ENCODE data around the gene COPA. TPM values are rescaled to one million over a fixed set of nuclear protein-coding genes. Genes with fewer than 3 reads are reported as not detected.

The COPA gene
- total and polyA plus RNA-seq, 7 donors = 53.8 to 96.3 (median 75.2) TPM

DNA sequence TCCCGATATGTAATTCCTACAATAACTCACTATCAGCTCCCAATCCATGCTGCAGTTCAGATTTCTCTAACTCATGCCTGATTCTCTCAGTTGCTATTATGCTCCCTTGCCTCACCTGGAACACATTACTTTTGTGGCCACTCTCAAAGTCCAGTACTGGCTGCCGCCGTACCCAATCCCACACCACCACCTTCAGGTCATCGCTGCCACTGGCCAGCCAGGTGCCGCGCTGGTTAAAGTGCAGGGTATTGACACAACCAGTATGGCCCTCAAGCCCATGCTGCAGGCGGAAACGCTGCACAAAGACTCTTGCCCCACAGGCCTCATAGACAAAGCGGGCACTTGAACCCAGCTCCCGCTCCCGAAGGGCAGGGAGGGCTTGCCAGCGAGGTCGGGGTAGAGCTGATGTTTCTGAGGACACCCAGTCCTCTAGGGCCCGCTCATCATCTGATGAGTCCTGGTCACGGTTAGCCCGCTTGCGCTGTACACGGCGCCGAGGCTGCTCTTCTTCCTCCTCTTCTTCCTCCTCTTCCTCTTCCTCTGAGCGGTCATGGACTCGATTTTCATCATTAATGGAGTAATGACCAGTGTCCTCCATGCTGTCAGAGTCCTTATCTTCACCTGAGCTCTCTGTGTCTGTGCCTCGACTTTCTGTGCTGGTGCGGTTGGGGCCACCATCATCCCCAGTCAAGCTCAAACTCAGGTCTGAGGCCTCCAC lies 103.3 kb downstream of the COPA start:
- no peak overlapping the region for H3K4me3 ChIP-seq
- DNase-seq (no peak), ATAC-seq (no peak)
- no peak overlapping the region for H3K27ac ChIP-seq
- H3K9me3 ChIP-seq = no peaks in the 10 kb centered on the region
- WGBS, 3 donors = 90 to 94% (median 92%) methylated on average over 24 of the region's 24 CpGs
- peaks cover 2 to 89% of the 10 kb centered on the region in 2 donors for H3K36me3 ChIP-seq (ENCODE audit: insufficient read depth in 1 of 2, low read depth in 1 of 2)
- peaks cover 43% of the 10 kb centered on the region for H3K4me1 ChIP-seq
- intact Hi-C loops (cut with DNase I) = loop anchor here (5.0 kb wide), 2 partner anchors 42 to 53 kb away; no protein-coding TSS in a partner anchor
- H3K27me3 ChIP-seq (ENCODE audit: insufficient read depth in 3 of 3, low read length in 2 of 3) = no peaks in the 10 kb centered on the region
- TF ChIP-seq, protein P1, sequence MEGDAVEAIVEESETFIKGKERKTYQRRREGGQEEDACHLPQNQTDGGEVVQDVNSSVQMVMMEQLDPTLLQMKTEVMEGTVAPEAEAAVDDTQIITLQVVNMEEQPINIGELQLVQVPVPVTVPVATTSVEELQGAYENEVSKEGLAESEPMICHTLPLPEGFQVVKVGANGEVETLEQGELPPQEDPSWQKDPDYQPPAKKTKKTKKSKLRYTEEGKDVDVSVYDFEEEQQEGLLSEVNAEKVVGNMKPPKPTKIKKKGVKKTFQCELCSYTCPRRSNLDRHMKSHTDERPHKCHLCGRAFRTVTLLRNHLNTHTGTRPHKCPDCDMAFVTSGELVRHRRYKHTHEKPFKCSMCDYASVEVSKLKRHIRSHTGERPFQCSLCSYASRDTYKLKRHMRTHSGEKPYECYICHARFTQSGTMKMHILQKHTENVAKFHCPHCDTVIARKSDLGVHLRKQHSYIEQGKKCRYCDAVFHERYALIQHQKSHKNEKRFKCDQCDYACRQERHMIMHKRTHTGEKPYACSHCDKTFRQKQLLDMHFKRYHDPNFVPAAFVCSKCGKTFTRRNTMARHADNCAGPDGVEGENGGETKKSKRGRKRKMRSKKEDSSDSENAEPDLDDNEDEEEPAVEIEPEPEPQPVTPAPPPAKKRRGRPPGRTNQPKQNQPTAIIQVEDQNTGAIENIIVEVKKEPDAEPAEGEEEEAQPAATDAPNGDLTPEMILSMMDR (IDR thresholded peaks at IDR 0.05) = no peak

Other genes with a start within 250 kb of the COPA start
- gene IGSF8, start 244.6 kb downstream of the COPA start, total RNA-seq = 1 to 10 TPM; 4.3 to 8.6 (median 6.4) TPM
- 1 to 10 TPM; 4.9 to 6.5 (median 6.4) TPM for gene IGSF8, start 244.6 kb downstream of the COPA start, polyA plus RNA-seq
- gene ATP1A2, start 227.5 kb downstream of the COPA start, total RNA-seq = 1,000 to 10,000 TPM in 1 of 4 donors, 100 to 1,000 TPM in 3; 523 to 1,040 (median 587) TPM
- gene ATP1A2, start 227.5 kb downstream of the COPA start, polyA plus RNA-seq = 100 to 1,000 TPM in 2 of 3 donors, 10 to 100 TPM in 1; 52.5 to 194 (median 162) TPM
- gene ATP1A4, start 191.6 kb downstream of the COPA start, total RNA-seq = 1 to 10 TPM in 1 of 4 donors, under 1 TPM in 3; 0.07 to 2.0 (median 0.38) TPM
- 1 to 10 TPM in 1 of 3 donors, under 1 TPM in 2; 0.03 to 1.3 (median 0.13) TPM for gene ATP1A4, start 191.6 kb downstream of the COPA start, polyA plus RNA-seq
- 100 to 1,000 TPM; 399 to 903 (median 583) TPM for gene CASQ1, start 152.7 kb downstream of the COPA start, total RNA-seq
- gene CASQ1, start 152.7 kb downstream of the COPA start, polyA plus RNA-seq = 100 to 1,000 TPM; 171 to 412 (median 329) TPM
- 100 to 1,000 TPM in 2 of 4 donors, 10 to 100 TPM in 2; 51.2 to 232 (median 95.8) TPM for gene PEA15, start 137.9 kb downstream of the COPA start, total RNA-seq
- 100 to 1,000 TPM in 1 of 3 donors, 10 to 100 TPM in 2; 83.4 to 111 (median 95.9) TPM for gene PEA15, start 137.9 kb downstream of the COPA start, polyA plus RNA-seq
- gene DCAF8, start 80.7 kb downstream of the COPA start, total RNA-seq = 100 to 1,000 TPM; 135 to 204 (median 188) TPM
- 100 to 1,000 TPM in 2 of 3 donors, 10 to 100 TPM in 1; 45.4 to 187 (median 106) TPM for gene DCAF8, start 80.7 kb downstream of the COPA start, polyA plus RNA-seq
- gene PEX19, start 58.1 kb downstream of the COPA start, total RNA-seq = 10 to 100 TPM; 75.3 to 85.4 (median 78.2) TPM
- 100 to 1,000 TPM in 1 of 3 donors, 10 to 100 TPM in 2; 30.2 to 117 (median 52.7) TPM for gene PEX19, start 58.1 kb downstream of the COPA start, polyA plus RNA-seq
- gene NCSTN, start 133 bp upstream of the COPA start, total RNA-seq = 10 to 100 TPM; 32.6 to 49.8 (median 42.6) TPM
- gene NCSTN, start 133 bp upstream of the COPA start, polyA plus RNA-seq = 10 to 100 TPM; 23.5 to 33.6 (median 27.4) TPM
- under 1 TPM in 2 of 4 donors, not detected in 2; 0.13 to 0.20 TPM for gene NHLH1, start 23.8 kb upstream of the COPA start, total RNA-seq
- under 1 TPM in 2 of 3 donors, not detected in 1; 0.06 to 0.07 TPM for gene NHLH1, start 23.8 kb upstream of the COPA start, polyA plus RNA-seq
- gene VANGL2, start 57.3 kb upstream of the COPA start, total RNA-seq = under 1 TPM; 0.44 to 0.94 (median 0.68) TPM
- under 1 TPM; 0.18 to 0.32 (median 0.27) TPM for gene VANGL2, start 57.3 kb upstream of the COPA start, polyA plus RNA-seq
- under 1 TPM; 0.14 to 0.34 (median 0.21) TPM for gene SLAMF6, start 180.0 kb upstream of the COPA start, total RNA-seq
- under 1 TPM in 2 of 3 donors, not detected in 1; 0.08 to 0.18 TPM for gene SLAMF6, start 180.0 kb upstream of the COPA start, polyA plus RNA-seq
- gene CD84, start 236.2 kb upstream of the COPA start, total RNA-seq = 1 to 10 TPM in 2 of 4 donors, under 1 TPM in 2; 0.75 to 2.6 (median 1.3) TPM
- gene CD84, start 236.2 kb upstream of the COPA start, polyA plus RNA-seq = under 1 TPM; 0.04 to 0.13 (median 0.10) TPM

Measured in psoas muscle (tissue), 8 donors.